Subcutaneous adipose tissue (tissue), 4 donors: ENCODE results near the gene CCDC196. TPM values are rescaled to one million over a fixed set of nuclear protein-coding genes. Genes with fewer than 3 reads are reported as not detected.

ENCODE experiments used
- CTCF ChIP-seq: fragments of 450-650 bp; IDR thresholded peaks from one replicate; pipeline ENCODE4 v1.5.1; 2016; ENCODE audit warnings: low read depth, mild to moderate bottlenecking, control low read depth, antibody characterized with exemption, moderate library complexity
- total RNA-seq, 4 donors: library from RNA; depleted of rRNA; stranded (reverse); fragments of >200 nt; gene quantifications; one replicate each; pipeline ENCODE4 v1.1.0, GENCODE V29; 2016

The CCDC196 gene
- total RNA-seq, 4 donors from 2014 or later, result not detected

GRCh38 chr14:66508547-66508845 lies 22.3 kb downstream of the CCDC196 start:
- TF ChIP-seq CTCF, result no peak

GRCh38 chr14:66508846-66509621 lies 22.9 kb downstream of the CCDC196 start:
- TF ChIP-seq CTCF, result no peak

GRCh38 chr14:66509874-66510273 lies 23.7 kb downstream of the CCDC196 start:
- no peak for TF ChIP-seq CTCF

- no peak for TF ChIP-seq CTCF
Observed at GRCh38 chr14:66511849-66512248, 25.7 kb downstream of the CCDC196 start.

- TF ChIP-seq CTCF, result no peak
Observed at GRCh38 chr14:66514213-66514612, 28.0 kb downstream of the CCDC196 start.

GRCh38 chr14:66530526-66530925 lies 44.4 kb downstream of the CCDC196 start:
- no peak for TF ChIP-seq CTCF

GRCh38 chr14:66539034-66539433 lies 52.9 kb downstream of the CCDC196 start:
- no peak for TF ChIP-seq CTCF
